ENCODE measurements around the gene WDFY4. TPM values are rescaled to one million over a fixed set of nuclear protein-coding genes. Genes with fewer than 3 reads are reported as not detected.

WDFY4 gene
- total RNA-seq, 1 experiment from 2014 or later, result 0.23 TPM

DNA sequence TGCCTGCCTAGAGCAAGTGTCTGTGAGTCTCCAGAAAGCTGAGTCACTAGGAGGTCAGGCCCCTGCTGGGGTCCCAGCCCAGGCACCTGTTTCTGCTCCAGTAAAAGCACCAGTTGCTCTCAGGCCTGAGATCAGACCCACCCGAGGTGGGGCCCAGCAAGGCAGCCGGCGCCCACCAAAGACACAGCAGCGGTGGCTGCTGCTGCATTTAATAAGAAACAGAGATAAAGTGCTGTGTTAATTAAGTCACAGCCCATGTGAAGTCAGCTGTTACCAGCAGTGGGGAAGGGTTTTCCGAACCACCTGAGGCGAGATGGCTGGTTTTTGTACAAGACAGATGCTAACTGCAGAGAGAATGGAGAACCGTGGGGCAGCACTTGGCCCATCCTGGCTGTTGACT, 267.0 kb downstream of the WDFY4 start:
- POLR2A ChIA-PET, result no interaction called here
- CTCF ChIA-PET, result no interaction called here
- Histone ChIP-seq H3K27me3 (ENCODE audit: control insufficient read depth, insufficient read depth, low read length) (peaks cover 4% of the 10 kb centered on the region; the same call in 1 of the 2 replicates), H3K36me3 (ENCODE audit: control insufficient read depth, insufficient read depth, low read length) (no peaks in the 10 kb centered on the region), H3K4me1 (ENCODE audit: control insufficient read depth, insufficient read depth, low read length) (no peaks in the 10 kb centered on the region), H3K4me3 (ENCODE audit: low read depth in 2 of 2, low read length in 2 of 2) (no peak overlapping the region), H3K27ac (ENCODE audit: low read length) (no peak overlapping the region), H3K9me3 (ENCODE audit: control insufficient read depth, insufficient read depth, low read depth, low read length) (no peaks in the 10 kb centered on the region)
- no peak for TF ChIP-seq TCF7L2 (IDR thresholded peaks at IDR 0.05; ENCODE audit: low read depth, low read length)
- TF ChIP-seq, protein P1, sequence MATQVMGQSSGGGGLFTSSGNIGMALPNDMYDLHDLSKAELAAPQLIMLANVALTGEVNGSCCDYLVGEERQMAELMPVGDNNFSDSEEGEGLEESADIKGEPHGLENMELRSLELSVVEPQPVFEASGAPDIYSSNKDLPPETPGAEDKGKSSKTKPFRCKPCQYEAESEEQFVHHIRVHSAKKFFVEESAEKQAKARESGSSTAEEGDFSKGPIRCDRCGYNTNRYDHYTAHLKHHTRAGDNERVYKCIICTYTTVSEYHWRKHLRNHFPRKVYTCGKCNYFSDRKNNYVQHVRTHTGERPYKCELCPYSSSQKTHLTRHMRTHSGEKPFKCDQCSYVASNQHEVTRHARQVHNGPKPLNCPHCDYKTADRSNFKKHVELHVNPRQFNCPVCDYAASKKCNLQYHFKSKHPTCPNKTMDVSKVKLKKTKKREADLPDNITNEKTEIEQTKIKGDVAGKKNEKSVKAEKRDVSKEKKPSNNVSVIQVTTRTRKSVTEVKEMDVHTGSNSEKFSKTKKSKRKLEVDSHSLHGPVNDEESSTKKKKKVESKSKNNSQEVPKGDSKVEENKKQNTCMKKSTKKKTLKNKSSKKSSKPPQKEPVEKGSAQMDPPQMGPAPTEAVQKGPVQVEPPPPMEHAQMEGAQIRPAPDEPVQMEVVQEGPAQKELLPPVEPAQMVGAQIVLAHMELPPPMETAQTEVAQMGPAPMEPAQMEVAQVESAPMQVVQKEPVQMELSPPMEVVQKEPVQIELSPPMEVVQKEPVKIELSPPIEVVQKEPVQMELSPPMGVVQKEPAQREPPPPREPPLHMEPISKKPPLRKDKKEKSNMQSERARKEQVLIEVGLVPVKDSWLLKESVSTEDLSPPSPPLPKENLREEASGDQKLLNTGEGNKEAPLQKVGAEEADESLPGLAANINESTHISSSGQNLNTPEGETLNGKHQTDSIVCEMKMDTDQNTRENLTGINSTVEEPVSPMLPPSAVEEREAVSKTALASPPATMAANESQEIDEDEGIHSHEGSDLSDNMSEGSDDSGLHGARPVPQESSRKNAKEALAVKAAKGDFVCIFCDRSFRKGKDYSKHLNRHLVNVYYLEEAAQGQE (IDR thresholded peaks at IDR 0.05; ENCODE audit: insufficient read depth in 1 of 2, low read depth in 2 of 2, low read length in 1 of 2), result no peak
- TF ChIP-seq SIN3A (IDR thresholded peaks at IDR 0.05; ENCODE audit: borderline replicate concordance, insufficient read depth, low read depth, low read length), result no peak
- TF ChIP-seq, protein P2, sequence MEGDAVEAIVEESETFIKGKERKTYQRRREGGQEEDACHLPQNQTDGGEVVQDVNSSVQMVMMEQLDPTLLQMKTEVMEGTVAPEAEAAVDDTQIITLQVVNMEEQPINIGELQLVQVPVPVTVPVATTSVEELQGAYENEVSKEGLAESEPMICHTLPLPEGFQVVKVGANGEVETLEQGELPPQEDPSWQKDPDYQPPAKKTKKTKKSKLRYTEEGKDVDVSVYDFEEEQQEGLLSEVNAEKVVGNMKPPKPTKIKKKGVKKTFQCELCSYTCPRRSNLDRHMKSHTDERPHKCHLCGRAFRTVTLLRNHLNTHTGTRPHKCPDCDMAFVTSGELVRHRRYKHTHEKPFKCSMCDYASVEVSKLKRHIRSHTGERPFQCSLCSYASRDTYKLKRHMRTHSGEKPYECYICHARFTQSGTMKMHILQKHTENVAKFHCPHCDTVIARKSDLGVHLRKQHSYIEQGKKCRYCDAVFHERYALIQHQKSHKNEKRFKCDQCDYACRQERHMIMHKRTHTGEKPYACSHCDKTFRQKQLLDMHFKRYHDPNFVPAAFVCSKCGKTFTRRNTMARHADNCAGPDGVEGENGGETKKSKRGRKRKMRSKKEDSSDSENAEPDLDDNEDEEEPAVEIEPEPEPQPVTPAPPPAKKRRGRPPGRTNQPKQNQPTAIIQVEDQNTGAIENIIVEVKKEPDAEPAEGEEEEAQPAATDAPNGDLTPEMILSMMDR (IDR thresholded peaks at IDR 0.05), result no peak
- no peak for TF ChIP-seq POLR2AphosphoS5 (IDR thresholded peaks at IDR 0.05; ENCODE audit: low read depth, low read length)
- BruUV-seq (replicated peaks), result no TSS peak
- DNase-seq (ENCODE audit: low read depth, low spot score) (no peak), ATAC-seq (no peak)
- intact Hi-C loops (cut with micrococcal nuclease; ENCODE audit: unreplicated experiment) (no loop called here), in situ Hi-C loops (cut with HindIII; ENCODE audit: low pct_unique_long_range_greater_than_20kb, low sequenced_read_pairs) (no loop called here)

DNA sequence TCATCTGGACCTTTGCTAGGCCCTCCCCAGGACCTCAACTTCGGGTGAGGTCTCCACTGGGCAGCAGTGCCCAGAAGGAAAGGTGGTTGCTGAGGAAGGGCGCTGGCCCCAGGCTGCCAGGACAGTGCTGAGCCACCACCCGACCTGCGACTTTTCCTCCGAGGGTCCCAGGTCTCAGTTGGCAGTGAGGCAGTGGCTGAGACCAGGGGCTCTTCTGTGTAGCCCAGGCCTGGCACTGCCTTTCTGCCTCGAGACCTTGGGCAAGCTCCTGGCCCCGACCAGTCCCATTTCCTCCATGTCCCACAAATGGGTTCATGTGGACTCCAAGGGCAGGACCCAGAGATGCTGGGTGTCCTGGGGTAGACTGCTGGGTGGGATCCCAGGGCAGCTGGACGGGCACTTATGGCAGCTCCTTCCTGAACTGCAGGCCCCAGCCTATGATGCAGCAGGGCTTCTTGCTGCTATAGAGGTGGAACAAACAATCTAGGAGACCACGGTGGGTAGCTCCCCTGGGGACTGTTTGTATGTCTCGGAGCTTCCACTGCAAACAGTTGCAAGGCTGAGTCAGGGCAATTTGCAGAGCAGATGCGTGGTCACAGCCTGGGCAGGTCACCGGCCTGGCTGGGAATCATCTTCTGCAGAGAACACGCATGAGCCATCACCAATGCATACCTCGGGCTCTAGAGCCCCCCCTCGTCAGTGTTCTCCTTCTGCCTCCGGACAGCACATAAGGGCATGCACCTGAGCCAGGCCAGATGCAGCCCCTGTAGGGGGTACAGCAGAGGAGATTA, 272.9 kb downstream of the WDFY4 start:
- DNase-seq (ENCODE audit: low read depth, low spot score), result no peak

More for the DNA sequence above, 272.9 kb downstream of the WDFY4 start:
- H3K4me3 ChIP-seq (ENCODE audit: low read depth in 2 of 2, low read length in 2 of 2), result no peak overlapping the region
- in situ Hi-C loops (cut with HindIII; ENCODE audit: low pct_unique_long_range_greater_than_20kb, low sequenced_read_pairs) (no loop called here), intact Hi-C loops (cut with micrococcal nuclease; ENCODE audit: unreplicated experiment) (no loop called here)
- H3K27me3 ChIP-seq (ENCODE audit: control insufficient read depth, insufficient read depth, low read length), result no peaks in the 10 kb centered on the region
- ChIA-PET CTCF (no interaction called here), POLR2A (no interaction called here)
- H3K4me1 ChIP-seq (ENCODE audit: control insufficient read depth, insufficient read depth, low read length), result no peaks in the 10 kb centered on the region
- no peak for ATAC-seq
- H3K9me3 ChIP-seq (ENCODE audit: control insufficient read depth, insufficient read depth, low read depth, low read length), result no peaks in the 10 kb centered on the region
- TF ChIP-seq SIN3A (IDR thresholded peaks at IDR 0.05; ENCODE audit: borderline replicate concordance, insufficient read depth, low read depth, low read length) (no peak), TCF7L2 (IDR thresholded peaks at IDR 0.05; ENCODE audit: low read depth, low read length) (no peak)
- TF ChIP-seq, protein P1 (IDR thresholded peaks at IDR 0.05; ENCODE audit: insufficient read depth in 1 of 2, low read depth in 2 of 2, low read length in 1 of 2), result no peak
- H3K36me3 ChIP-seq (ENCODE audit: control insufficient read depth, insufficient read depth, low read length), result no peaks in the 10 kb centered on the region
- no TSS peak for BruUV-seq (replicated peaks)
- no peak overlapping the region for H3K27ac ChIP-seq (ENCODE audit: low read length)
